Stimulated activated CD4-positive, alpha-beta T cell treated with anti-CD3 and anti-CD28 coated beads, Interleukin-2, amount 100 ng/mL, for 48 hours (primary cell): ENCODE data around the gene MSL1.

ENCODE experiments used
- DNase-seq, 2 donors: peaks; one replicate each; pipeline ENCODE4 v3.0.0-alpha.2; 2020

MSL1 gene, protein sequence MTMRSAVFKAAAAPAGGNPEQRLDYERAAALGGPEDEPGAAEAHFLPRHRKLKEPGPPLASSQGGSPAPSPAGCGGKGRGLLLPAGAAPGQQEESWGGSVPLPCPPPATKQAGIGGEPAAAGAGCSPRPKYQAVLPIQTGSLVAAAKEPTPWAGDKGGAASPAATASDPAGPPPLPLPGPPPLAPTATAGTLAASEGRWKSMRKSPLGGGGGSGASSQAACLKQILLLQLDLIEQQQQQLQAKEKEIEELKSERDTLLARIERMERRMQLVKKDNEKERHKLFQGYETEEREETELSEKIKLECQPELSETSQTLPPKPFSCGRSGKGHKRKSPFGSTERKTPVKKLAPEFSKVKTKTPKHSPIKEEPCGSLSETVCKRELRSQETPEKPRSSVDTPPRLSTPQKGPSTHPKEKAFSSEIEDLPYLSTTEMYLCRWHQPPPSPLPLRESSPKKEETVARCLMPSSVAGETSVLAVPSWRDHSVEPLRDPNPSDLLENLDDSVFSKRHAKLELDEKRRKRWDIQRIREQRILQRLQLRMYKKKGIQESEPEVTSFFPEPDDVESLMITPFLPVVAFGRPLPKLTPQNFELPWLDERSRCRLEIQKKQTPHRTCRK

DNA sequence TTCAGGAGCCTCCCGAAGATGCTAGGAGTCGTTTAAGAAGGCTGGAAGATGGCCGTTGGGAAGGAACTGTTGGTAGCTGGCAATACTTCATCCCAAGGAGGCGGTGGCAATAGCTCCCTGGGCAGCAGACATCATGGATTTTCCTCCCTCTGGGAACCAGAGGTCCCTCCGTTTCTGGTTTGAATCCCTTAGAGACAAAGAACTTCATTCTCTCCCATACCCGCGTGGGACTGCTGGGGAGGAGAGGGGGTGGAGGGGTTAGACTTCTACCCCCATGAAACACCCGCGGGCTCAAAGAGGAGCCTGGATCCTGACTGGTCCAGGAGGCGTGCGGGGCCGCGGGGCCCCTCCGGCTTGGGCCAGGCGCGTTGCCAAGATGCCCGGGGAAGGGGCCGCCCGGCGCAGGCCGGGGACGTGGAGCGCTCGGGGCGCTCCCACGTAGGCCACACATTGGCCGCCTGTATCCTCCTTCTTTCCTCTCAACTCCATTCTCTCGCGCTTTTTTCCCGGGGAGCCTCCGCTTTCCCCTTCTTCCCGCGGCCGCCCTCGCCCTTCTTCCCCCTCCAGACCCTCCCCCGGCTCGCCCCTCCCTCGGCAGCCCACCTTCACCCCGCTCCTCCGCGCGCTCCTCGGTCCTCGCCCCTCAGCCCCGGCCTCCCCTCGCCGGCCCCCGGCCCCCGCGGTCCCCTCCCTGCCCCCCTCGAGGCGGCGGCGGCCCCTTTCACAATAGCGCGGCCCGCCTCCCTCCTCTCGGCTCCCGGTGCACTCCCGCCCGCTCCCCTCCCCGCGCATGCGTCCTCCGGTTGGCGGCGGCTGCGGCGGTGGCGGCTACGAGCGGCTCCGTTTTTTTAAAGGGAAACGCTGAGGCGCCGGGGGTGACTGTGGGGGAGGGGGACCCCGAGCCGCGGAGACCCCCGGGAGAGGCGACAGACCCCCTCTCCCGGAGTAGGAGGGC, at the start of gene MSL1:
Gene MSL1 (plus strand): TSS at position 791 of the 955 bp plus-strand sequence. CDS start 642 bp downstream, outside the sequence.
- DNase-seq, result peak; percentile 78 to 82

DNA sequence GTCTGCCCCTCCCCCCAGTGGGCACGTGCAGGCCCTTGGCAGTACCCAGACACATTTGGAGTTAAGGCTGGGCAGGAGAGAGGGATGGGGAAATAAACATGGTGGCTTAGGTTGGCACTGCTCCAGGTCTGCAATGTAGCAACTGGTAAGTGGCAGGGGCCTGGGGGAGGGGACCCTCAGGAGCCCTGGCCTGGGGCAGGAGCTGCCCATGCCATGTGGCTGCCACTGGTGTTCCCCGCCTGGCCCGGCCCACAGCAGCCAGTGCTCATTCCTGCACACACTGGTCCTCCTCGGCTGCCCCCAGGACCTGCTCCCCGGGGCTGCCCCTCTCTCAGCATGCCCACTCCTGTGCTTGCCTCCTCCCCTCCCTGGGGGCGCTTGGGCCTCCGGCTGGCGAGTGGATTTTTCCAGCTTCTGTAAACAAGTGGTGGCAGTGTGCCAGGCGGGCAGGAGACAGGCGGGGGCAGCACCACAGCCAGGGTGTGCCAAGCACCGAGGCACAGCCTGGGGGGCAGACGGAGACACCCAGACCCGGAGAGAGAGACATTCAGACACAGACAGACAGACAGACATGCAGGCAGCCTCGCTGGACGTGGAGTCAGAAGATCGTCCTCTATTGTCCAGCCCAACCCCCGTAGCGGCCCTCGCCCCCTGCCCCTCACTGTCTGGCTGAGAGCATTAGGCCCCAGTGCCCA, 49.6 kb upstream of the MSL1 start:
- DNase-seq, result no peak

DNA sequence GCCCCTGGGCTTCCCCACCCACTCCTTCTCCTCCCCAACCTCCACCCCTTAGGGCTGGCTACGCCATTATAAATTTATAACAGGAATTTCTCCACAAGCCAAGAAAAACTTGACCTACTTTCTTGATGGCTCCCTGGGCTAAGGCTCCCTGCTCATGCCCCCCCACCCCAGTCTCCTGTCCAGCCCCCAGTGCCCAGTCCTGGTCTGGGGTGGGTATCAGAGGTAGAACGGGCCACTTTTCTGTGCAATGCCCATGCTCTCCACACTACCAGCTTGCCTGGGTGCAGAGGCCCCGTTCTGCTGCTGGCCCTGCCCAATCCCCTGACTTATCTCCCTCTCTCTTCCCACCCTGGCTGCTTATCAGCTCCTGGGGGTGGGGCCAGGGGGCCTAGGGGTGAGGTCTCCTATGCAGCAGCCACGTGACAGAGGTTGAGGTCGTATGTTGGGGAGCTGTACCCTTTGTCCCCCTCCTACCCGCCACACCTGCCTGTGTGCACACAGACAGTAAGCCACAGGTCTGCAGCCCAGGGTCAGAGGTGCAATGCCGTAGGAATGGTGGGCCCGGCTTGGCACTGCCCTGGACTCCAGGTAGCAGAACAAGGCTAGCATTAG, 48.9 kb upstream of the MSL1 start:
- DNase-seq, result no peak

DNA sequence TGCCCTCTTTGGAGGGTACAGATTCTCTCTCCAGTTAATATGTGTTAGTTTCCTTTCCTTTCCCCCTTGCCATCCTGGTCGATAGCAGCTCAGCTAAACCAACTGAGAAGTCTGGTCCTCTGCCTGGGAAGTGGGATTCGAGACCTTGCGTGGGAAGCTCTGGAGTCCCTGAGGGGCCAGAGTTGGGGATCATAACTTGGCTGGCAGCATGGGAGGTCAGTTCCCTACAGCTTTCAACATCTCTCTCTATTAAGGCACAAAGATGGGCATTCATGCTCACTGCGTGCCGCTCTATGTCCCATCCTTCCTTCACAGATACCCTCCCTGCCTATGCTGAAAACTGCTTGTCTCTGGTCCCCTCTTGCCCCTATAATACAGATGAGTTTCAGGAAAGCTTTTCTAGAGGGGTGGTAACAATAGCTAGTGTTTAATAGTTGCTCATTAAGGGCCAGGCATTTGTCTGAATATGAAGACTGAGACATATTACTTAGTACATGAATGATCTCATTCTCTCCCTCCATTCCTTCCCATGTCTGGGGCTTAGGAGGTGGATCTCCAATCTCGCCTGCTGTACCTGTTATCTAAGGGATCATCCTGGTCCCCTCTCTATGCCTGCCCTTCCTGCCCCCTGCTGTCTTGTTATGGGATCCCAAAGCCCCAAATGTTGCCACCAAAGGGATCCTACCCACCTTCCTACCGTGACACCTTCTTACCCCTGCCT, 48.2 kb upstream of the MSL1 start:
- no peak for DNase-seq

DNA sequence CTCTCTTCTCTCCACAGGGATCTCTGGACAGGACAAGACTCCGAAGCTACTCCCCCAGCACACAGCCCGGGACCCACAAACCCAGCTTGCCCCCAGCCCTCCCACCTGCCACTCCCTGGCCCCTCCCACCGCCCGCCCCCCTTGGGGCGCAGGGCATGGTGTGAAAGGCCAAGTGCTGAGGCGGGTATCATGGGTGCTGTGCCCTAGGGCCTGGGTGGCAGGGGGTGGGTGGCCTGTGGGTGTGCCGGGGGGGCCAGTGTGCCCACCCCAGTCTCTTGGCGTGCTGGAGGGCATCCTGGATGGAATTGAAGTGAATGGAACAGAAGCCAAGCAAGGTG, 47.6 kb upstream of the MSL1 start:
- DNase-seq, result no peak

DNA sequence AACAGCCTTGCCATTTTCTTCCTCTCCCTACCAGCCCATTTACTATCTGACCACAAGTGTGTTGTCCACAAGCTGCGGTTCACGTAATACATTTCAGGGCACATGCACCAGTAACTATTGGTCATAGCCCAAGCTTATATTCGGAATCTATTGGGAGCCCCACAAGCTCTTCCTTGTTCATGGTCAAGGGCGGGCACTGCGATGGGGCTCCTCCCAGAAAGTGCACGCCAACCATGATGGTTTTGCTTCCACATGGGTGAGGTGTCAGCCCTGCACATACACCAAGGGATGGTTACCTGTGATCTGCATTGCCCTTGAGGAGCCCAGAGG, 46.9 kb upstream of the MSL1 start:
- no peak for DNase-seq

DNA sequence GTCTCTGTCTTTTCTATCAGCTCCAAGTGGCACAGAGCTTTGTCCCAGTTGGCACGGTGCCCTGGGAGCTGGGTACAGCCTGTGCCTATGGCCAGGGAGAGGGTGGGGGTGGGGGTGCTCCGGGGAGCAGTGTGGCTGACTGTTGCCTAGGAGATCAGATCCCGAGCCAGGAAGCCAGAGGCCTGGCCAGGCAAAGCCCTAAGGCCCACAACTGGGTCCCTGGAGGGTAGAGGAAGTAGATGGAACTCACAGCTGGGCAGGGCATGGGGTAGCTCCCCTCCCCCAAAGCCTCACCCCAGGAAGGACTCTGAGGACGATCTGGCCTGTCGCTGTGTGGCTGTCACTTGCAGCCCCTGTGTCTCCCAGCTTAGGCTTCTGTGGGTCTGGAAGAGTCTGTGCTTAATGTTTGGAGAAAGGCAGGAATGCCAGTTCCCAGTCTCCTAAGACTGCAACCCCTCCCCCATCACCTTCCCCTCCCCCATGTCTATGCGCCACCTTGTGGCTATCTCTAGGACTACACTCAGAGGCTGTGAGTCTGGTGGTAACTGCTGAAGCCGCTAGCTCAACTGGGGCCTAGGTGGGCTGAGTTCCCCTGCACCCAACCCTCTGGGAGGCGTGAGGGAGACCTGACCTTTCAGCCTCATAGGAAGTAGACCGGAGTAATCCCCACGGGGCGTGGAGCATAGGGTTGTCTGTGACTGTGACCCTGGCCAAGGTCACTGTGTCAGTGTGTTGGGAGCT, 46.4 kb upstream of the MSL1 start:
- DNase-seq, result peak; percentile 69 to 72

DNA sequence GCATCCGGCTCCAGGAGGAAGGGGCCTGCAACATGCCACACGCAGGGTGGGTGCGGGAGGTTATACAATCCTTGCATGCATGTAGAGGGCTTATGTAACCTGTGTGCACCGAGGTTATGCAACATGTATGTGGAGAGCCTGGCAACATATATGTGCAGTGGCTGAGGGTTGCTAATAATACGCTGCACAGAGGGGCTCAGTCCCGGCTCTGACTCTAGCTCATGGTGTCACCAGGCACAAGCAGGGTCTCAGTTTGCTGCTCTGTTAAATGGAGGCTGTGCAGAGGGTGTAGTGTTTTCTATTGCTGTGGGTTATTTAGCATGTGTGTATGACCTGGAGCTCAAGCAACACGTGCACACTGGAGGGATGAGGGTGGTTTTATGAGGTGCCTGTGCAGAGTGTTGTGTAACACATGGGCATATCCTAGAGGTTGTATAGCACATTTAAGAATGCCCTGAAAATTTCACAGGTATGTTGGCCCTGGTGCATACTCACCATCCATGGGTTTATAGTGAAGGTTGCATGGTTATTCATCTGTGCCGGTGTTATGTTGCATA, 45.8 kb upstream of the MSL1 start:
- DNase-seq, result no peak

DNA sequence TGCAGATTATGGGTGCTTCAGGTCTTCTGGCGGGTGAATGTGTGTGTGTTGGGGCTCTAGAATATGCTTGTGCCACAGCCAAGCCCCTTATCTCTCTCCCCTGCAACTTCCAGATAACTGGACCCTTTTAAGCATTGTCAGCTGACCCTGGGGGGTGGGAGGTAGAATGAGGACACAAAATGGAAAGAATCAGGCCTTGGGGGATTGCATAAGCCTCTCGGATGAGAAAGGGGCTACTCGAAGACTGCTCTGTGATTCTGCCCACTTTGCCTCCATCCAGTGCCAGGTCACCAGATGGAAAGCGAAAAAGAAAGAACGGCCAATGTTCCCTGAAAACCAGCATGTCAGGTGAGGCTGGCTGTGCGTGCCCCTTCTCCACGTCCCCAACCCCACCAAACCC, 45.2 kb upstream of the MSL1 start:
- DNase-seq, result no peak

DNA sequence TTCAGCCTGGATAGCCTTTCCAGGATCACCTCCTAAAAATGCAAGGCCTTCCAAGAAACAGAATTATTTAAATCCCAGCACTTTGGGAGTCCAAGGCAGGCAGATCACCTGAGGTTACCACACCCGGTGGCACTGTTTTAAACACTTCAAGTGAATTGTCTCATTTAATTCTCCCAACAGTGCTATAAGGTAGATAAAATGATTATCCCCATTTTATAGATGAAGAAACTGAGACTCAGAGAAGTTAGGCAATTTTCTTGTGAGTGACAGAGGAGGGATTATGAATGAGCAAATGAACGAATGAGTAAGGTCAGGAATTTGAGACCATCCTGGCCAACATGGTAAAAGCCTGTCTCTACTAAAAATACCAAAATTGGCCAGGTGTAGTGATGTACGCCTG, 42.2 kb upstream of the MSL1 start:
- DNase-seq, result no peak

DNA sequence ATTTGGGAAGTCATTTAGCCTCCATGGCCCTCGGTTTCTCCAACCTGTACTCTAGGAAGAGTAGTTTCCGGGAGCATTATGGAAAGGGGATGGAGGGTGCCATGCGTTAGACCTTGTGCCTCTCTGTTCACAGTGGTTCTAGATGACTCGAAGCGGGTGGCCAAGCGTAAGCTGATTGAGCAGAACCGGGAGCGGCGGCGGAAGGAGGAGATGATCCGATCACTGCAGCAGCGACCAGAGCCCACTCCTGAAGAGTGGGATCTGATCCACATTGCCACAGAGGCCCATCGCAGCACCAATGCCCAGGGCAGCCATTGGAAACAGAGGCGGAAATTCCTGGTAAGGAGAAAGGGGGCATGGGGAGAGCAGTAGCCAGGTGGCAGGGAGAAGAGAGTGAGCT, 37.3 kb upstream of the MSL1 start:
- DNase-seq, result no peak

DNA sequence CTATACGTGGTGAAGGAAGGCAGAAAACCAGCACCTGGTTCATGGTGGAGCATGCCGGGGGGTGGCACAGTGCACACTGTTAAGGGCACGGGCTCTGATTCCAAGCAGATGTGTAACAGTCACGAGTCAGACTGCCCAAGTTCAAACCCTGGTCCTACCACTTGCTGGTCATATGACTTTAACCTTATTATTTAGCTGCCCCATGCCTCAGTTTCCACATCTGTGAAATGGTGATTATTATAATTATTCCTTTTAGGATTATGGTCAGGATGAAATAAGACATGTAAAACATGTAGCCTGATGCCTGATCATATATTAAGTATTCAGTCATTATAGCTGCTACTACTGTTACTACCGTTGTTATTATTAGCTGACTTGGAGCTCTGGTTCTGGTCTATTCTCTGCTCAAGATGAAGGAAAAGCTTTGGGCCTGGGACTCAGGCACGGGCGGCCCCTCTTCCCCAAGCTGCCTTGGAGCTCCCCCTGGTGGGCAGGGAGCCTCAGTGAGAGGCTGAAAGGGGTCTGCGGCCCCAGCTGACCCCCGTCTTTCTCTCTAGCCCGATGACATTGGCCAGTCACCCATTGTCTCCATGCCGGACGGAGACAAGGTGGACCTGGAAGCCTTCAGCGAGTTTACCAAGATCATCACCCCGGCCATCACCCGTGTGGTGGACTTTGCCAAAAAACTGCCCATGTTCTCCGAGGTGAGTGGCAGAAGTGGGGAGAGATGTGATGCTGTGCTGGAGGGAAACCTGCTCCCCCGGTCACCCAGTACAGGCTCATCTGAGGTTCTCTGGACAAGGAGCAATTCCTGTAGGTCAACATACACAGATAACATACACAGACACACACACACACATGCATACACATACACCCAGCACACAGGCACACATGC, 35.4 kb upstream of the MSL1 start:
- peak in 1 of 2 donors; percentile 68 for DNase-seq

DNA sequence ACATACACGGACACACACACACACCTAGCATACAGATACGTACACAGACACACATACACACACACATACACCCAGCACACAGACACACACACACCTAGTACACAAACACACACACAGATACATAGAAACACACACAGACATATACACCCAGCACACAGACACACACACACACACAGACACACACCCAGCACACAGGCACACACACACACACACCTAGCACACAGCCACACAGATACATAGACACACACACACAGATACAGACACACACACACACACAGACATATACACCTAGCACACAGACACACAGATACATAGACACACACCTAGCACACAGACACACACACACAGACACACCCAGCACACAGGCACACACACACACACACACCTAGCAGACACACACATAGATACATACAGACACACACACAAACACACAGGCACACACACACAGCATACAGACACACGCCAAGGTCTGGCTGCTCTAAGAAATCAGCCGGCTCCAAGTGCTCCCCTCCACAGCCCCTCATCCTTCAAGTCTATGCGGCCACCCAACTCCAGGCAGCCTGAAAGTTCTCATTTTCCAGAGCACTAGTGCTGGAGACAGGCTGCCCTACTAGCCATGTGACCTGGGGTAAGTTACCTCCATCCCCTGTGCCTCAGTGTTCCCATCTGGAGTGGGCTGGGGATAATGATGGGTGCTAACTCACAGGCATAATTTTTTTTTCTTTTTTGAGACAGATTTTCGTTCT, 34.5 kb upstream of the MSL1 start:
- no peak for DNase-seq

DNA sequence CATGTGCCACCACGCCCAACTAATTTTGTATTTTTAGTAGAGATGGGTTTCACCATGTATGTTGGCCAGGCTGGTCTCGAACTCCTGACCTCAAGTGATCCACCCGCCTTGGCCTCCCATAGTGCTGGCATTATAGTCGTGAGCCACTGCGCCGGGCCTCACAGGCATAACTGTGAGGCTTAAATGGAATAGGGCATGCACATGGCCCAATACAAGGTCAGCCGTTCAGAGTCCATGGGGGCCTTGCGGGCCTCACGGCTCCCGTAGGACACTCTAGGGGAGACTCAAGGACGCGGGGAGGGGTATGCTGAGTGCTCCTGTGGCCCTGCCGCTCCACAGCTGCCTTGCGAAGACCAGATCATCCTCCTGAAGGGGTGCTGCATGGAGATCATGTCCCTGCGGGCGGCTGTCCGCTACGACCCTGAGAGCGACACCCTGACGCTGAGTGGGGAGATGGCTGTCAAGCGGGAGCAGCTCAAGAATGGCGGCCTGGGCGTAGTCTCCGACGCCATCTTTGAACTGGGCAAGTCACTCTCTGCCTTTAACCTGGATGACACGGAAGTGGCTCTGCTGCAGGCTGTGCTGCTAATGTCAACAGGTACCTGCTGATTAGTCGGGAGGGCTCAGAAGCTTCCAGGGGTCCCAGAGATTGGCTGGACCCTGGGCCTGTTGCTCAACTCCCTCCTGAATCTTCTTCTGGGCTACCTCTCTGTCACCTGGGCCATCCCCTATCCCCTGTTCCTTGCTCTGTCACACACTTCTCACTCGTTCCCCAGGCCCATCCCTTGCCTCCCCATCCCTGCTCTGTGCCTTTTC, 33.7 kb upstream of the MSL1 start:
- DNase-seq, result no peak

DNA sequence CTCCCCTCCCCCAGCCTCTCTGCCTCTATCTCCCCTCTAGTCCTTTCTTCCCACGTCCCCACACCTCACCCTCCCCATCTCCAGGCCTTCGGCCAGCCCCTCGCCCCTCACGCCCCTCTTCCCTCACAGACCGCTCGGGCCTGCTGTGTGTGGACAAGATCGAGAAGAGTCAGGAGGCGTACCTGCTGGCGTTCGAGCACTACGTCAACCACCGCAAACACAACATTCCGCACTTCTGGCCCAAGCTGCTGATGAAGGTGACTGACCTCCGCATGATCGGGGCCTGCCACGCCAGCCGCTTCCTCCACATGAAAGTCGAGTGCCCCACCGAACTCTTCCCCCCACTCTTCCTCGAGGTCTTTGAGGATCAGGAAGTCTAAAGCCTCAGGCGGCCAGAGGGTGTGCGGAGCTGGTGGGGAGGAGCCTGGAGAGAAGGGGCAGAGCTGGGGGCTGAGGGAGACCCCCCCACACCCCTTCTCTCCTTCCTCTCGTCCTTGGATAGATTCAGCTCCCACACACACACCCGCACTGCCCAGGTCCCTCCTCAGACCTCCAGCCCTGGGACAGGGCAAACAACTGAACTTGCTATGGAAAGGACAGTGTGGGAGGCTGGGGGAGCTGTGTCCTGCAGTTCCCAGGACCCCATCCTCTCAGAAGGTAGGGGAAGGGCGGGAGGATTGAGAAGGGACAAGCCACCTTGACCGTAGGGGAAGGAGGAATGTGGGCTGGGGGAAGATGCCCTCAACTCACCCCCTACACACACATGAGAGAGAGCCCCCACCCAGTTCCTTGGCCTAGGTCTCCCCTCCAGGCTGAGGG, 32.5 kb upstream of the MSL1 start:
- DNase-seq, result no peak

DNA sequence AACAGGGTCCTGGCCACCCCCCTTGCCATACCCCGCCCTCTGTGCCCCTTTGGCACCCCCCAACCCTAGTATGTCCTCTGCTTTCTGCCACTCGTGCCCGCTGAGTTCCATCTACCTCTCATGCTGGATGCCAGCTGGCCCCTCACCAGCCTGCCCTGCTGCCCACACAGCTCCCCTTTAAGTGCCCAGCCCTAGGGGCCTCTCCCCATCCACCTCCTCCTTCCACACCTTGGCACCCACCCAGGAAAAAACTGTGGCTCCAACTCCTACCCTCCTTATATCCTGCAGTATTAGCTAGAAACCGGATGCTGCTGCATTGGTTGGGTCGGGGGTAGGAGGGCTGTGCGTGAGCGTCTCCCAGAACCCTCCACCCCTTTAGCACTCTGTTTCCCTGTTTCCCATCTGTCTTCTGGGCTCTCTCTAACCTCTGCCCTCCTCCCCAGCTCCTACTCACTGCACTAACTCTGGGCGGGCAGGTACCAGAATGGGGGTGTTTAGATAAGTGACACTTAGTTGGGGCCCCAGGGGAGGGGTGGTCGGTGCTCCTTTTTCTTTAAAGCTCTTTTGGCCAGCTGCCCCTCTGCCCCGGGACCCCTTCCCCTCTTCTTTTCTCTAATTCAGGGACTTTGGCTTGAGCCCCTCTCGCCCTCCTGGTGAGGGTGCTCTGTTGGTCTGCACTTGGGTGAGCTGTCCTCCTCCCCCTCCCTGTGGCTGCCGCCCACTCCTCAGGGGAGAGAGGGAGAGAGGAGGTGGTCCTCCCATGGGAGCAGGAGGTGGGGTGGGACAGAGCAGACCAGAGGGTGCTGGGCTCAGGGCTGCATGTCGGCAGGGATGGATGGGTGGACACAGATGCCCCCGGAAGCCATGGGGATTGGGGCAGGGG, 31.3 kb upstream of the MSL1 start:
- DNase-seq, result no peak
